ENCODE measurements around the gene PBRM1. TPM values are rescaled to one million over a fixed set of nuclear protein-coding genes. Genes with fewer than 3 reads are reported as not detected.
"Not testable (repeated sequence)": the region's sequence is repeated elsewhere in the genome, so short reads cannot be mapped to it uniquely, and the experiment has no call there.

The PBRM1 gene
- total and polyA plus RNA-seq, 2 experiments from 2014 or later: 50.9 to 77.4 TPM

DNA sequence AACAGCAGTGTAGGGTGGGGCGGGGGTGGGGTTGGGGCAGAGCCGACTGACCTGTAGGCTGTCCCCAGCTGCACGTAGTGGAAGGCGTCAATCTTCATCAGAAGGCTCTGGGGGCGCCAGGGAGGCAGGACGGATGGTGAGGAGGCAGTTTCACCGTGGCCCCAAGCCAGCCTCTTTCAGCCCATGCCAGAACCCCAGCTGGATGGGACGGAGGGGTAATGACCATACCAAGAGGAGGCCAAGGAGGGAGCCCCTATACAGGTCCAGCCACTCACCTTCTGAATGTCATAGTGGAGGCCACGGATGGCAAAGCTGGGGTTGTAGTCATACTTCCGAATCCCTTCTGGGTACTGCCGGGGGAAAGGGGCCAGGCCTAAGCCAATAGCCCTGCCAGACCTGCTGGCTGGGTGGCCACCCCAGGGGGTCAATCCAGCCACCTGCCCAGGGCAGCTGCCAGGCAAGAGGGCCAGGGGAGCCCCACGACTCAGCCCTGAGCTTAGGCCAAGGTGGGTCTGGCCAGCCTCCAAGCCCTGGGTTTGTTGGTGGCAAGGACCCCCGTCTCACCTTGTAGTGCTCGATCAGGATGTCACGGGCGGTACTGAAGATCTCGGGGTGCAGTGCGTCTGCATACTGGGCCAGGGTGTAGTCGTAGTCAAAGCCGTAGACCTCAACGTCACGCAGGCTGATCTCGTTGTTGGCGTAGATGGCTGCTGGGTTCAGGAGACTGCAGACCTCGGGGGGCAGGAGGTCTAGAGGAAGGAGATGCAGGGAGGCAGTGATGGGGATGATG, 156.9 kb downstream of the PBRM1 start:
- Histone ChIP-seq H3K9me3 (ENCODE audit: low read depth) (no peaks in the 10 kb centered on the region), H4K20me1 (ENCODE audit: insufficient read depth, poor library complexity, severe bottlenecking) (peaks cover 5% of the 10 kb centered on the region), H3K79me2 (peaks cover 40% of the 10 kb centered on the region), H3K27ac (no peak overlapping the region), H3K4me2 (no peak overlapping the region), H2AFZ (no peak overlapping the region), H3K4me3 (no peak overlapping the region), H3K4me1 (ENCODE audit: insufficient read depth) (peaks cover 38% of the 10 kb centered on the region), H3K36me3 (replicated peaks; ENCODE audit: insufficient read depth, low read depth) (no peaks in the 10 kb centered on the region), H3K27me3 (no peaks in the 10 kb centered on the region), H3K9me2 (replicated peaks; ENCODE audit: insufficient read depth) (no peaks in the 10 kb centered on the region)
- 96% methylated on average over 25 of the region's 25 CpGs for WGBS (ENCODE audit: low lambda C conversion rate, missing lambda C conversion rate)
- no peak for DNase-seq (ENCODE audit: low spot score)
- no peak for TF ChIP-seq EZH2 (IDR thresholded peaks at IDR 0.05; ENCODE audit: borderline replicate concordance)
- TF ChIP-seq EZH2phosphoT487 (IDR thresholded peaks at IDR 0.05; ENCODE audit: low read depth, severe bottlenecking, unreplicated experiment): no peak
- TF ChIP-seq, protein P1, sequence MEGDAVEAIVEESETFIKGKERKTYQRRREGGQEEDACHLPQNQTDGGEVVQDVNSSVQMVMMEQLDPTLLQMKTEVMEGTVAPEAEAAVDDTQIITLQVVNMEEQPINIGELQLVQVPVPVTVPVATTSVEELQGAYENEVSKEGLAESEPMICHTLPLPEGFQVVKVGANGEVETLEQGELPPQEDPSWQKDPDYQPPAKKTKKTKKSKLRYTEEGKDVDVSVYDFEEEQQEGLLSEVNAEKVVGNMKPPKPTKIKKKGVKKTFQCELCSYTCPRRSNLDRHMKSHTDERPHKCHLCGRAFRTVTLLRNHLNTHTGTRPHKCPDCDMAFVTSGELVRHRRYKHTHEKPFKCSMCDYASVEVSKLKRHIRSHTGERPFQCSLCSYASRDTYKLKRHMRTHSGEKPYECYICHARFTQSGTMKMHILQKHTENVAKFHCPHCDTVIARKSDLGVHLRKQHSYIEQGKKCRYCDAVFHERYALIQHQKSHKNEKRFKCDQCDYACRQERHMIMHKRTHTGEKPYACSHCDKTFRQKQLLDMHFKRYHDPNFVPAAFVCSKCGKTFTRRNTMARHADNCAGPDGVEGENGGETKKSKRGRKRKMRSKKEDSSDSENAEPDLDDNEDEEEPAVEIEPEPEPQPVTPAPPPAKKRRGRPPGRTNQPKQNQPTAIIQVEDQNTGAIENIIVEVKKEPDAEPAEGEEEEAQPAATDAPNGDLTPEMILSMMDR (IDR thresholded peaks at IDR 0.05; ENCODE audit: poor library complexity): no peak

DNA sequence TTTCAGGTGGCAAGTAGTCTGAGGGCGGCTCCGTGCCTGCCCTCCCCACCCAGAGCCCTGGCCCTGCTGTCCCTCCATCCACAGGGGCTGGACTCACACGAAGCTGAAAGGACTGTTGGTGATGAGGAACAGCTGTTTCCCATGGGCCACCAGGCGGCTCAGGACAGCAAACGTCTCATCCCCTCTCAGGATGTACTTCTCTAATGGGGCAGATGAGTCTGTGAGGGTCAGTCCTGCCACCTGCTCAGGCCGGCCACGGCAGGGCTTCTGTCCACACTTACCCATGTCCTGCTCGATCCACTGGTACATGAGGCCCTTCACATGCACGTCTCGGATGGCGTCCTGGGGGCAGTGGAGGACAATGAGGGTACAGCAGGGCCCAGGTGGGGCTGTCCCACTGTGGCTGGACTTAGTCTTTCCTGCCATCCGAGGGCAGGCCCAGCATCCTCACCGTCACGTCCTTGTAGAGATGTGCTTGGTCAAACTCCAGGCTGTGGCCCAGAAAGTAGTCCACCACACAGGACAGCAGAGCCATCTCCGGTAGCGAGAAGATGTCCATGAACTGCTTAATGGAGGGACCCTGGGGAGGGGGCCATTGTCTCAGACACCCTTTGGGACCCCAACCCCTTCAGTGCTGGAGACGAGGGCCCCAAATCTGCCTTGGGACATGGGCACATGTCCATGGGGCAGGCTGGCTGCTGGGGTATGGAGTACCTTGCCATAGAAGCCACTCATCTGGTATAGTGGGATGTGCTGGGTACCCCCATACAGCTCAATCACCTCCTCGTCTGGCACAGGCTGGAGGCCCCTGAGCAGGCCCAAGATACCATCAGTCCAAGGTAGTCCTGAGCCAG, 157.8 kb downstream of the PBRM1 start:
- H3K9me3 ChIP-seq (ENCODE audit: low read depth): no peaks in the 10 kb centered on the region
- peaks cover 38% of the 10 kb centered on the region for H3K4me1 ChIP-seq (ENCODE audit: insufficient read depth)
- no peak for DNase-seq (ENCODE audit: low spot score)
- no peak for TF ChIP-seq EZH2phosphoT487 (IDR thresholded peaks at IDR 0.05; ENCODE audit: low read depth, severe bottlenecking, unreplicated experiment)
- TF ChIP-seq, protein P1 (IDR thresholded peaks at IDR 0.05; ENCODE audit: poor library complexity): no peak
- no peak for TF ChIP-seq EZH2 (IDR thresholded peaks at IDR 0.05; ENCODE audit: borderline replicate concordance)
- H3K9me2 ChIP-seq (replicated peaks; ENCODE audit: insufficient read depth): no peaks in the 10 kb centered on the region
- H3K27me3 ChIP-seq: no peaks in the 10 kb centered on the region
- WGBS (ENCODE audit: low lambda C conversion rate, missing lambda C conversion rate): 94% methylated on average over 18 of the region's 18 CpGs
- no peaks in the 10 kb centered on the region for H3K36me3 ChIP-seq (replicated peaks; ENCODE audit: insufficient read depth, low read depth)
- H2AFZ ChIP-seq: no peak overlapping the region
- no peak overlapping the region for H3K4me3 ChIP-seq
- H4K20me1 ChIP-seq (ENCODE audit: insufficient read depth, poor library complexity, severe bottlenecking): peaks cover 5% of the 10 kb centered on the region
- H3K79me2 ChIP-seq: peaks cover 36% of the 10 kb centered on the region
- no peak overlapping the region for H3K4me2 ChIP-seq
- H3K27ac ChIP-seq: no peak overlapping the region

DNA sequence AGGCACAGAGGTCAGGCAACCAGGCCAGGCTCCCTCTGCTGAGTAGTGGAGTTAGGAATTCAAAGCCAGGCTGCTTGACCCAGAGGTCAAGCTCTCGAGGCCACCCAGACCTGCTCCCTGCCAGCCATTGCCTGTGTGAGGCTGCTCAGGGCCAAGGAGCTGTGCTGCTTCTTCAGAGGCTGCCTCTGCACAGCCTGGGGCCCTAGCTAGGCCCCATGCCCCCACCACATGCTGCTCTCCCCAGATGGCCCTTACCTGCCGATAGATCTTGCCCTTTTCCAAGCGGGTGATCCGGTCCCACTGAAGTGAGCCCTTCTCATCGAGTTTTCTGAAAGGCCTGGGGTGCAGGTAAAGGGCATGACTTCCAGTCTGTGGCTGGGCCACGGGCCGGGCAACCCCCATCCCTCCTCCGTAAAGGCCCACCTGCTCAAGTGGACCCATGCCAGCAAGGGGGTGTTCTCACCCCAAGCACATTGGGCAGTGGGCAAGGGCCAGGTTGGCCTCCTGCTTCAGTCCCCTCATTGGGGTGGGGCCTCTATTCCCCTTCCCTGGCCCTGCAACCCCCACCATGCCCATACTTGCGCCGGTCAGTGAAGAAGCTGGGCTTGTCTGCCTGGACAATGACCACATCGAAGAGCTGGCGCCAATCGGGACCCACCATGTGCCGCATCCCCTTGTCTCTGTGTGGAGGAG, 158.5 kb downstream of the PBRM1 start:
- no peak overlapping the region for H3K27ac ChIP-seq
- H3K4me2 ChIP-seq: no peak overlapping the region
- H2AFZ ChIP-seq: no peak overlapping the region
- no peaks in the 10 kb centered on the region for H3K9me3 ChIP-seq (ENCODE audit: low read depth)
- peaks cover 5% of the 10 kb centered on the region for H4K20me1 ChIP-seq (ENCODE audit: insufficient read depth, poor library complexity, severe bottlenecking)
- DNase-seq (ENCODE audit: low spot score): no peak
- H3K9me2 ChIP-seq (replicated peaks; ENCODE audit: insufficient read depth): no peaks in the 10 kb centered on the region
- 86% methylated on average over 13 of the region's 14 CpGs for WGBS (ENCODE audit: low lambda C conversion rate, missing lambda C conversion rate)
- H3K36me3 ChIP-seq (replicated peaks; ENCODE audit: insufficient read depth, low read depth): no peaks in the 10 kb centered on the region
- H3K4me1 ChIP-seq (ENCODE audit: insufficient read depth): peaks cover 33% of the 10 kb centered on the region
- H3K79me2 ChIP-seq: peaks cover 28% of the 10 kb centered on the region
- no peaks in the 10 kb centered on the region for H3K27me3 ChIP-seq
- TF ChIP-seq EZH2 (IDR thresholded peaks at IDR 0.05; ENCODE audit: borderline replicate concordance) (no peak), EZH2phosphoT487 (IDR thresholded peaks at IDR 0.05; ENCODE audit: low read depth, severe bottlenecking, unreplicated experiment) (no peak)
- TF ChIP-seq, protein P1 (IDR thresholded peaks at IDR 0.05; ENCODE audit: poor library complexity): no peak
- H3K4me3 ChIP-seq: no peak overlapping the region

DNA sequence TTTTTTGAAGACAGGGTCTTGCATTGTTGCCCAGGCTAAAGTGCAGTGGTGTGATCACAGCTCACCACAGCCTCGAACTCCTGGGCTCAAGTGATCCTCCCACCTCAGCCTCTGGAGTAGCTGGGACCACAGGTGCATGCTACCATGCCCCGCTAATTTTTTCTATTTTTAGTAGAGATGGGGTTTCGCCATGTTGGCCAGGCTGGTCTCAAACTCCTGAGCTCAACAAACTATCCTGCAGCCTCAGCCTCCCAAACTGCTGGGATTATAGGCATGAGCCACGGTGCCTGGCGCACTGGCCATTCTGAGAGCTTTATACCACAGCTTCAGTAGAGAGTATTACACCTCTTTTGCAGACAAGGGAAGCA, 159.1 kb downstream of the PBRM1 start:
- Histone ChIP-seq H3K4me1 (ENCODE audit: insufficient read depth) (peaks cover 27% of the 10 kb centered on the region), H3K79me2 (peaks cover 23% of the 10 kb centered on the region)
- not testable (repeated sequence) for H3K27ac ChIP-seq; H2AFZ ChIP-seq; DNase-seq (ENCODE audit: low spot score); H4K20me1 ChIP-seq (ENCODE audit: insufficient read depth, poor library complexity, severe bottlenecking); H3K9me3 ChIP-seq (ENCODE audit: low read depth); H3K36me3 ChIP-seq (replicated peaks; ENCODE audit: insufficient read depth, low read depth); H3K9me2 ChIP-seq (replicated peaks; ENCODE audit: insufficient read depth); H3K4me2 ChIP-seq; H3K4me3 ChIP-seq; H3K27me3 ChIP-seq
- WGBS (ENCODE audit: low lambda C conversion rate, missing lambda C conversion rate): 91% methylated on average over 5 of the region's 5 CpGs
